GM19240 (cell line): ENCODE measurements around the gene CATSPERE.

Experiments
- DNase-seq: peaks from one replicate; pipeline ENCODE4 v3.0.0; 2011; ENCODE audit warnings: low spot score; ENCODE audit not compliant: insufficient read length

Gene CATSPERE

GRCh38 chr1:244628789-244629188 is 167.7 kb downstream of the CATSPERE start:
- no peak for DNase-seq

GRCh38 chr1:244633140-244633539 is 172.1 kb downstream of the CATSPERE start:
- DNase-seq = no peak

GRCh38 chr1:244634546-244634945 is 173.5 kb downstream of the CATSPERE start:
- DNase-seq = no peak

- DNase-seq = no peak
These were observed 175.6 kb downstream of the CATSPERE start for GRCh38 chr1:244636488-244637259.

GRCh38 chr1:244639561-244639960 is 178.5 kb downstream of the CATSPERE start:
- DNase-seq = no peak

GRCh38 chr1:244640917-244641316 is 179.8 kb downstream of the CATSPERE start:
- no peak for DNase-seq

- DNase-seq = no peak
These were observed 181.5 kb downstream of the CATSPERE start for GRCh38 chr1:244642526-244642925.

GRCh38 chr1:244642988-244643387 is 181.9 kb downstream of the CATSPERE start:
- no peak for DNase-seq

- DNase-seq = no peak
These were observed 184.3 kb downstream of the CATSPERE start for GRCh38 chr1:244645414-244645813.

GRCh38 chr1:244645890-244646289 is 184.8 kb downstream of the CATSPERE start:
- DNase-seq = no peak

GRCh38 chr1:244647819-244648218 is 186.7 kb downstream of the CATSPERE start:
- no peak for DNase-seq

- no peak for DNase-seq
These were observed 191.0 kb downstream of the CATSPERE start for GRCh38 chr1:244651956-244652622.

GRCh38 chr1:244652623-244653438 is 191.8 kb downstream of the CATSPERE start, which contains the start of gene DESI2:
TSS of gene DESI2 (plus strand) at chr1:244653126. CDS start at chr1:244653314, 188 bp downstream.
- peak; percentile 97 for DNase-seq

- DNase-seq = no peak
These were observed 192.5 kb downstream of the CATSPERE start for GRCh38 chr1:244653439-244654107.

GRCh38 chr1:244654108-244655038 is 193.3 kb downstream of the CATSPERE start:
- DNase-seq = no peak

GRCh38 chr1:244655186-244655585 is 194.1 kb downstream of the CATSPERE start:
- DNase-seq = no peak

- no peak for DNase-seq
These were observed 196.3 kb downstream of the CATSPERE start for GRCh38 chr1:244657421-244657820.

GRCh38 chr1:244659694-244660093 is 198.6 kb downstream of the CATSPERE start:
- DNase-seq = no peak

GRCh38 chr1:244660595-244660994 is 199.5 kb downstream of the CATSPERE start:
- DNase-seq = no peak
